GM21367 (cell line): ENCODE data around the gene GNAO1.

Source experiments
- ATAC-seq: cut with Tn5 transposase; IDR thresholded peaks from one replicate; pipeline ENCODE4 v1.9.1; 2021; ENCODE audit not compliant: unreplicated experiment

The GNAO1 gene

GRCh38 chr16:56310690-56311089, 119.4 kb downstream of the GNAO1 start:
- no peak for ATAC-seq

DNA sequence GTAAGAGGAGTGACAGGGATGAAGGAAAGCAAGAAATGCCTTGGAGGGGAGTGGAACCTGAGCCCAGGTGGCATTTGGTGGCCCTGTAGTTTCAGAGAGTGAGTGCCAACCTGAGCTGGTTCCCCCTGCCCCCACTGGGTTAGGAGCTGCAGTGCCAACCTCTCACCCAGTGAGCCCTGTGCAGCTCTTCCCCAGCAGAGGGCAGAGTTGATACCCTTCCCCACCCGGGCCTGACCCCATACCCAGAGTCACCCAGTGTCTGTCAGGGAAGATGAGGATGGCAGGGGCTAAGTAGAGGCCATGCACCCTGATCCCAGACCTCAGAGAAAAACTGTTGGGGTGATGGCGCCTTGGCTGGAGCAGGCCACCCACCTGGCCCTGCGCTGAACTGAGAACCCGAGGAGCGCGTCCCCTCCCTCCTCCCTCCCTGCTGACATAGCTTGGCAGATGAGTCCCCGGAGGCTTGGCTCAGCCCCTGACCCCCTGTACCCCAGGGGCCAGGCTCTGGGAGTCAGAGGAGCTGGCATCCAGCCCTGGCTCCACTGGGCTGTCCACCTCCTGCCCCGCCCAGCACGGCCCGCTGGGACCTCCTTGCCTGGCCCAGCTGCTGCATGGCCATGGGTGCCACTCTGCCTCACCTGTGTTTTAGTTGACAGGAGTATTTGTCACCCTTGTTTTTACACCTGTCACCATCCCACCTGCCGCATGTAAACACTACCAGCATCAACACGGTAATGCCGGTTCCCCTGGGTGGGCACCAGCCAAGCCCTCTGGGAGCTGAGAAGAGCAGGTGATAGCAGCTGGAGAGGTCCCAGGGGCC, 120.1 kb downstream of the GNAO1 start:
- ATAC-seq: no peak

DNA sequence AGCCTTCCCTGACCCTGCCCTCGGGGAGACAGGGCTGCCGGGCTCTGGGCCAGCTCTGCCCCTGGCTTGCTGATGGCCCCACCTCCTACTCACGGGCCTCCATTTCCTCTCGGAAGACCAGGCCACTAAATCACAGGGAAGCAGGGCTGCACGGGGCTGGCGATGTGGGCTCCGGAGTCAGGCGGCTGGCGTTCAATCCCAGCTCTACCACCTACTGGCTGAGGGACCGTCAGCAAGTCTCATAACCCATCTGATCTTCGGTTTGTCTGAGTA, 120.7 kb downstream of the GNAO1 start:
- ATAC-seq: no peak

DNA sequence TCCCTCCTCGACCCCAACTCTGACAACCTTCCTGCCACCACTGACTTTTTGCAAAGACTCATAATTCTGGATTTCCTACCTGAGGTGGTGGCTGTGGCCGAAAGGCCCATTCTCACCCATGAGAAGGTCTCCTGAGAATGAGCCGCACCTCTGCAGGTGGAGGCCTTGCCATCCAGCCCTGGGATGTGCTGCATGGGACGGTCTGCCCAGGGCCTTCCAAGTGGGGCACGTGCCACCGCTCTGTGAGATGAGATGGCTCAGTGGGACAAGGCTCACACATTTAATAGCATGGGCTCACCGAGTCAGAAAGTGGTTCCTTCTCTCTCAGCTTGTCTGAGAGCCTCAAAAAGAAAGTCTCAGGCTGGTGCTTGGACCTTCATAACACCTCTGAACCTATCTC, 121.3 kb downstream of the GNAO1 start:
- ATAC-seq: no peak

DNA sequence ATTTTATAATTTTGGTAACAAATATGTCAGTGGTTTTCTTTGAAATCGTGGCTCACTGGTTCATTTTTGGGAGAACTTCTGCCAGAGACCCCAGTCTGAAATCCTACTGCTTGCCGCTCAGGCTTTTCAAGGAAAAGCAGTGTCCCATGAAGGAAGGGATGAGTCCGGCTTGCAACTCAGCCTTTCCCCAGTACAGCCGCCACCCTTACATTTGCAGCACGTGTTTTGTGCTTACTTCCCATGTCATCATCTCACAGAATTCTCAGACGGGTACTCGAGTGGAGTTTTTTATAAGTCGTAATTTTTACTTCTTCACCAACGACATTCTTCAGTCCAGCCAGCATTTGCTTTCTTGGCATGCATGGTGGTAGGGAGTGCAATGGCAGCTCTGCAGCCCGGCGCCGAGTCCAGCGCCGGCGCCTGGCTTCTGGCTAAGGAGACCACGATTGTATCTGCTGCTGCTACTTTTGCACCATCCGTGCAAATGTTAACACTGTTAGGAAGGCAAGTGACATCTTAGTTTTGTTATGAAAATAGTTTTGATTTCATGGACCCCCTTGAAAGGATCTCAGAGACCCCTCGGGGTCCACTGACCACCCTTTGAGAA, 123.1 kb downstream of the GNAO1 start:
- ATAC-seq: no peak

DNA sequence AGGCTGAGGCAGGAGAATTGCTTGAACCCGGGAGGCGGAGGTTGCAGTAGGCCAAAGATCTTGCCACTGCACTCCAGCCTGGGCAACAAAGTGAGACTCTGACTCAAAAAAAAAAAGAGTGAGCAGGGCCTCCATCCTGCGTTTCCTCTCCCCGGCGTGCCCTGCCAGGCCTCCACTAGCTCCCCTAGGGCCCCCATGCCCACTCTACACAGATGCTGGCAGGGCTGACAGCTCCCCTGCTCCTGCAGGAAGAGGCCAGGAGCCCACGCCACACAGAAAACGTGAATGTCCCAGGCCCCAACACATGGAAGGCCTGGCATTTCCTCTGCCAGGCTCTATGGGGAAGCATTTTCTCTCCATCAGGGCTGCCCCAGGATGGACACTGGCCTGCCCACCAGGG, 124.7 kb downstream of the GNAO1 start:
- no peak for ATAC-seq

DNA sequence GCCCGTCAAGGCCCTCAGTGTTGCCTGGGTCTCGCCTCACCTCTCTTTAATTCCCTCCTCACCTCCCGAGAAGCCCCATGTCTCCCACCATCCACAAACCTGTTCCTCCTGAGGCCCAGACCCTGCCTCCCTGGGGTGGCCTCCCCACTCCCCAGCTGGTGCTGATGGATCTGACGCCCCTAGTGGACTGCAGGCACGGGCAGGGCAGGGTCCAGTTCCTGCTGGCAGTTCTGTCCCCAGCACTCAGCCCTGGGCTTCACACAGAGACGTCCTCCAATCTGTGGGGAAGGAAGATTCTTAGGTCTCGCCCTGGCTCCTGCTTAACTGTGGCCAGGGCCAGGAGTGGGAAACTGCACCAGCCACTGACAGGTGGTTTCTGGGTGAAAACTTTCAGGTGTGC, 125.3 kb downstream of the GNAO1 start:
- no peak for ATAC-seq

DNA sequence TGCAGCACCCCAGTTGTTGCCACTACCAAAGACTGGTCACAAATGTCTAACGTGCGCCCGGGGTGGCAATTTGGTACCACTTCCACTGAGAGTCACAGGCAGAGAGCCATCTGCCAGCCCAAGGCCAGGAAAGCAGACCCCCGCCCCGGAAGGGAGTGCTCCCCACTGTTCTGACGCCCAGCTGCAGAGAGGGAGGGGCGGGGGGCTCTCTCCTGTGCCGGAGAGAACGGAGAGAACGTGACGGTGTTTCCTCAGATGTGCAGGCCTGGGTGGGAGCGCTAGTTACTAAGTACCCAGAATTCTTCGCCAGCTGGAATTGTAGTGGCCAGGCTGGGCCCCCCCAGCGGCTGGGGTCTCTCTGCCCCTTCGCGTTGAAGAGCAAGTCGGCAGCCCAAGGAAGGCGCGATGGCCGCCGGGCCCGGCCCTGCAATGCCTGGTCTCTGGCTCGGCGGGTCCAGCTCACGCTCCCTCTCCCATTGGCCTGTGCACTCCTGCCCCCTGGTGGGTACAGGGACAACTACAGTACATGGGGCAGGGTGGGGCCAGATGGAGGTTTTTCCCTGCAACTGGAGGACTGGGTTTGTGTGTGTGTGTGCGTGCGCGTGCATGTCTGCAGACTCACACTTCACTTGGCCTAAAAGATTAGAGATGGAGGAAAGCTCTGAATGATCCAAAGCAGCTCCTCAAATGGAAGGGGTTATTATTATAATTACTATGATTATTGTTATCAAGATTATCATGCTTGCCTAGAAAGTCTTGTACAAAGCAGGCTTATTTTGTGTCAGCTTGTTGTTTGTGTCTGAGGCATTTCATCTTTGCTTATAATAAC, 126.9 kb downstream of the GNAO1 start:
- peak; percentile 93 for ATAC-seq

DNA sequence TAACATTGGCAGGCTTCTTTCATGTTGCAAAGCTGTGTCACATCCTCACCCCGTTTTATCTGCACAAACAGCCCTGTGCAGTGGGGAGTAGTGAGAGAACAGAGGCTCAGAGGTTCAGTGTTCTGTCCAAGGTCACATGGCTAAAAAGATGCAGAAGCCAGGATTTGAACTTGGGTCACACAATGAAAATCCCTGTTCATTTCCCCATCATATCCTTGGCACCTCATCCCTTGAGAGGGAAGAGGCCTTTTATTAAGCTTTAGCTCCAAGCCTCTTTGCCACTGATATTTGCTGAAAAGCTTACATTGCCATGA, 127.5 kb downstream of the GNAO1 start:
- no peak for ATAC-seq

GRCh38 chr16:56319376-56319775, 128.1 kb downstream of the GNAO1 start:
- ATAC-seq: no peak

- no peak for ATAC-seq
Measured at GRCh38 chr16:56320056-56320455, 128.8 kb downstream of the GNAO1 start.

GRCh38 chr16:56320811-56321558, 129.7 kb downstream of the GNAO1 start:
- ATAC-seq: no peak

DNA sequence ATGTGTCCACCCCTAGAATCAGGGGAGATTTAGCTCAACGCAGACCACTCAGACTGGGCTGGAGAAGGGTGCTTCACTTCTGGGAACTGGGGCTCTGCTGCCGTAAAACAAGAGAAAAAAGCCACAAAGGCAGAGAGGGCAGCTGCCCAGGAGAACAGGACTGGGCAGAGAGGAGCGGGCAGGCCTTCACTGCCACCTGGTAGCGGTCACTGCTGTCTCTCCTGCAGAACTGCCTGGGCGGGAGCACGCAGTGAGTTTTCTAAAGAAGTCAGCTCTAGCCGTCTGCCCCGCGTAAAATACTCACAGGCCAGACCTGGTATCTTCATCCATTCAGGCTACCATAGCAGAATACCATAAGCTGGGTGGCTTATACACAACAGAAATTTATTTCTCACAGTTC, 130.3 kb downstream of the GNAO1 start:
- ATAC-seq: no peak

DNA sequence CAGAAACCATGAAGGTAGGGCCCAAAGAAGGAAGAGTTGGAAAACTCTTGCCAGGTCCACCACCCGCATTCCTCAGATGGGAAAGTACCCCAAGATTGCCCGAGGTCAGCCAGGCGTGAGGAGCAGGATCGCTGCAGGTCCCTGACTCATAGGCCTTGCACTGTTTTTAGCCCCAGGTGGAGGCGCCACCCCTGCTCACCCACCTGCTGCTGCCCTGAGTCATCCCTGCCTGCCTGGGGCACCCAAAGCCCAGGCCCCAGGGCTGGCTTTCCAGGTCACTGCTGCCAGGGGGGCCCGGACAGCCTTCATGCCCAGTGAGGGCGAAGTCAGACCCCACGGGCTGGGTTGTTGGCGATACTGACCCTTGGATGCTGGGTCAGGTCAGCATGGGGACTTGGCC, 133.1 kb downstream of the GNAO1 start:
- ATAC-seq: no peak

DNA sequence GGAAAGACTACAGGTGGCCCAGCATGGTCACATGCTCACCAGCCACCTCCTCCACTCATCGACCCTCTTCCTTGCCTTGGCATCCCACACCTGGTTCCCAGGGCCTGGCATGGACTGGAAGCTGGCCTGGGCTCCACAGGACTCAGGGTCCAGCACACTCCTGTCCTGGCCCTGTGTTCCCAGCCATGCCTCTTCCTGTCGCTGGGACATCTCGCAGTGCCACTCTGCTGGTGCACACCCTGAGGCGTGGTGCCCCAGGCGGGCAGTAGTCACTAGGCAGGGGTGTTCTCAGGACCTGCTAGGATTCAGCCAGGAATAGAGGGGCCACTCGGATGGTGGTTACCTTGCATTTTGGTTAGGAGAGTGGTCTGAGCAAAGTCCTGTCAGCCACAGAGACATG, 134.7 kb downstream of the GNAO1 start:
- no peak for ATAC-seq

- no peak for ATAC-seq
Measured at GRCh38 chr16:56327071-56327928, 136.0 kb downstream of the GNAO1 start.

- ATAC-seq: no peak
Measured at GRCh38 chr16:56327929-56328258, 136.6 kb downstream of the GNAO1 start.

DNA sequence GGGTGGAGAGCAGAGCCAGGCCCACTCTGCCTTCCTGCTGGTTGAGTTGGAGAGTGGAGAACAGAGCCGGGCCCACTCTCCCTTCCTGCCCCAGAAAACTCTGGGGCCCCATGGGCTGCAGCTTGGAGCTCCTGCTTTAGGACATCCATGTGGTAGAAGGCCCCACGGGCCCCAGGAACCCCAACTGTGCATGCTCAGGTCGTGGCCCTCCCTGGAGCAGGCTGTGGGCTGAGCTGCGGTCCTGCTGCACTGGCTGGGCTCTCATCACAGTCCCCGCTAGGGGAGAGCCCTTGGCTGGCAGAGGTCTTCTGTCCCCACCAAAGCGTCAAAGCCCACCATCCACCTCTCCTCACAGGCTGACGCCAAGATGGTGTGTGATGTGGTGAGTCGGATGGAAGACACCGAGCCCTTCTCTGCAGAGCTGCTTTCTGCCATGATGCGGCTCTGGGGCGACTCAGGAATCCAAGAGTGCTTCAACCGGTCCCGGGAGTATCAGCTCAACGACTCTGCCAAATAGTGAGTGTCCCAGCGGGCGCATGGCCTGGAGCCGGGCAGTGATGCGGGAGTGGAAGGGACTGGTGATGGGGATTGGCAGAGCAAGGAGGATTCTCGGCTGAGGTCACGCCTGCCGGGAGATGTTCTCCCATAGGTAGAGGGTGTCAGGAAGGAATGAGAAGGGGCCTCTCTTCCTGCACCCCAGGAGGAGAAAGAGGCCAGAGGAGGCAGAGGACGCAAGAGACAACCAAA, 137.2 kb downstream of the GNAO1 start:
- ATAC-seq: no peak

DNA sequence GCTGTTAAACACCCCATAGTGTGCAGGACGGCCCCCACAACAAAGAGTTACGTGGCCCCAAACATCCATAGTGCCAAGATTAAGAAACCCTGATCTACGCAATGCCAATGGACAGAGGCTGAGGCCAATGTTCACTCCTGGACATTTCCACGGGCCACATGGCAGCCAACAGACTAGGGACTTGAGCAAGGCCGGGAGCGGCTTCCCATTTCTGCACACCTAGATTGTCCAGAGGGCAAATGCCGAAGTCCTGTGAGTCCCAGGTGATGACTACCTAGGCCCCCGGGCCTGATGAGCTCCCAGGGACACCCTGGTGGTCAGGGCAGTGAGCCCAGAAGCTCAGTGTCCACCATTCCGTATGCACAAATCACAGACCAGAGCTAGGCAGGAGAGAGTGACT, 138.6 kb downstream of the GNAO1 start:
- no peak for ATAC-seq

DNA sequence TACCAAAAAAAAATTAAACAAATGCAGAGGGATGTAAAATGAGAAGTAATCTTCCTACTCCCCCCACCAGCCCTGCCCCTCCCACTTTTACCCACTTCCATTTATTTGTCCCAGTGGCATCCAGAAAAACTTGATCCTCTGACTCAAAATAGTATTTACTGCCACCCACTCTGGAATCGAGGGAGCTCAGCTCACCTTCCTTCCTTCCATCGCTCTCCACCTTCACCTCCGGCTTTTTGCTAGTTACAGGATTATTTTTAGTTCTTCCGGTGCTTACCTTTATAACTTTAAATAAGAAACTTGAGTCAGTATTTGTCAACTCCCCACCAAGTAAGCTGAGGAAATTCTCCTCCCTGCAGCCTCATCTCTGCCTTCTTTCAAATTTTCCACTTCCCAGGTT, 139.2 kb downstream of the GNAO1 start:
- no peak for ATAC-seq
